ENCODE data around the gene VPS52. TPM values are rescaled to one million over a fixed set of nuclear protein-coding genes. Genes with fewer than 3 reads are reported as not detected.

The VPS52 gene
- total RNA-seq, 1 experiment from 2014 or later, result 58.2 TPM

- TF ChIP-seq POLR2AphosphoS5 (IDR thresholded peaks at IDR 0.05; ENCODE audit: low read depth, low read length), result no peak
Measured at GRCh38 chr6:33259032-33259431, 12.6 kb downstream of the VPS52 start (continued).

GRCh38 chr6:33254591-33254990 lies 17.1 kb downstream of the VPS52 start:
- DNase-seq (ENCODE audit: low read depth, low spot score), result no peak
- Histone ChIP-seq H3K9me3 (ENCODE audit: control insufficient read depth in 1 of 2, insufficient read depth in 1 of 2, low read depth in 1 of 2, low read length in 2 of 2) (no peaks in the 10 kb centered on the region), H3K79me2 (ENCODE audit: insufficient read depth, low read length) (no peaks in the 10 kb centered on the region), H3K4me3 (replicated peaks in 1 of 2; ENCODE audit: low read depth in 1 of 2, low read length in 2 of 2) (no peak overlapping the region), H2AFZ (ENCODE audit: low read depth, low read length, poor library complexity, severe bottlenecking) (no peak overlapping the region), H3K9ac (ENCODE audit: low read length) (no peak overlapping the region), H3K36me3 (ENCODE audit: control insufficient read depth in 1 of 2, insufficient read depth in 2 of 2, low read length in 2 of 2) (no peaks in the 10 kb centered on the region), H3K27me3 (ENCODE audit: insufficient read depth, low read length) (no peaks in the 10 kb centered on the region), H3K9me2 (ENCODE audit: insufficient read depth) (no peaks in the 10 kb centered on the region), H3K27ac (ENCODE audit: low read depth, low read length) (no peak overlapping the region), H3K4me1 (ENCODE audit: control insufficient read depth in 1 of 2, insufficient read depth in 2 of 2, low read length in 2 of 2) (peaks cover 45 to 57% of the 10 kb centered on the region in 2 experiments), H4K20me1 (ENCODE audit: insufficient read depth) (no peaks in the 10 kb centered on the region), H3K4me2 (ENCODE audit: low read length) (no peak overlapping the region)
- ChIA-PET CTCF (interaction anchor here (1.4 kb wide), 1 partner anchor 17 kb away, joined by 5 read pairs; the partner anchor contains the start of genes RPS18 and VPS52), RAD21 (ENCODE audit: low non-redundant PET in 1 of 2, low total read pairs in 2 of 2, uncharacterized antibody in 2 of 2, unreplicated experiment in 2 of 2) (interaction anchor here in 1 of 2 experiments (0.6 kb wide), 1 partner anchor 393 kb away, joined by 7 read pairs; no protein-coding TSS in a partner anchor), POLR2A (interaction anchor here (0.9 to 1.4 kb wide), 4 partner anchors 17 to 283 kb away, joined by 3 to 6 read pairs (median 5); partner anchors contain the start of genes B3GALT4, RPS18 and VPS52)
- no peak for ATAC-seq
- TF ChIP-seq POLR2AphosphoS5 (IDR thresholded peaks at IDR 0.05; ENCODE audit: low read depth, low read length) (no peak), ELF1 (IDR thresholded peaks at IDR 0.05; ENCODE audit: borderline replicate concordance, low read depth) (no peak), EGR1 (IDR thresholded peaks at IDR 0.05; ENCODE audit: low read depth) (no peak), JUND (IDR thresholded peaks at IDR 0.05) (no peak), EZH2phosphoT487 (IDR thresholded peaks at IDR 0.05; ENCODE audit: borderline replicate concordance) (no peak), ZNF274 (IDR thresholded peaks at IDR 0.05; ENCODE audit: low read depth, low read length) (no peak), CBX3 (IDR thresholded peaks at IDR 0.05; ENCODE audit: low read depth) (no peak), TCF7L2 (IDR thresholded peaks at IDR 0.05; ENCODE audit: borderline replicate concordance, extremely low read depth, insufficient read depth, insufficient read length) (no peak), RAD21 (IDR thresholded peaks at IDR 0.05; ENCODE audit: low read depth) (no peak), ZFX (IDR thresholded peaks at IDR 0.05) (no peak), EZH2 (IDR thresholded peaks at IDR 0.05) (no peak), FOSL1 (IDR thresholded peaks at IDR 0.05; ENCODE audit: low read depth) (no peak), SP1 (IDR thresholded peaks at IDR 0.05; ENCODE audit: low read depth) (no peak), CEBPB (IDR thresholded peaks at IDR 0.05; ENCODE audit: low read depth) (no peak), SIN3A (IDR thresholded peaks at IDR 0.05; ENCODE audit: low read depth) (no peak), POLR2A (IDR thresholded peaks at IDR 0.05; ENCODE audit: borderline replicate concordance, extremely low read depth, insufficient read depth, insufficient read length) (no peak)
- TF ChIP-seq, protein P1, sequence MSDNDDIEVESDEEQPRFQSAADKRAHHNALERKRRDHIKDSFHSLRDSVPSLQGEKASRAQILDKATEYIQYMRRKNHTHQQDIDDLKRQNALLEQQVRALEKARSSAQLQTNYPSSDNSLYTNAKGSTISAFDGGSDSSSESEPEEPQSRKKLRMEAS (IDR thresholded peaks at IDR 0.05), result no peak
- TF ChIP-seq, protein P2, sequence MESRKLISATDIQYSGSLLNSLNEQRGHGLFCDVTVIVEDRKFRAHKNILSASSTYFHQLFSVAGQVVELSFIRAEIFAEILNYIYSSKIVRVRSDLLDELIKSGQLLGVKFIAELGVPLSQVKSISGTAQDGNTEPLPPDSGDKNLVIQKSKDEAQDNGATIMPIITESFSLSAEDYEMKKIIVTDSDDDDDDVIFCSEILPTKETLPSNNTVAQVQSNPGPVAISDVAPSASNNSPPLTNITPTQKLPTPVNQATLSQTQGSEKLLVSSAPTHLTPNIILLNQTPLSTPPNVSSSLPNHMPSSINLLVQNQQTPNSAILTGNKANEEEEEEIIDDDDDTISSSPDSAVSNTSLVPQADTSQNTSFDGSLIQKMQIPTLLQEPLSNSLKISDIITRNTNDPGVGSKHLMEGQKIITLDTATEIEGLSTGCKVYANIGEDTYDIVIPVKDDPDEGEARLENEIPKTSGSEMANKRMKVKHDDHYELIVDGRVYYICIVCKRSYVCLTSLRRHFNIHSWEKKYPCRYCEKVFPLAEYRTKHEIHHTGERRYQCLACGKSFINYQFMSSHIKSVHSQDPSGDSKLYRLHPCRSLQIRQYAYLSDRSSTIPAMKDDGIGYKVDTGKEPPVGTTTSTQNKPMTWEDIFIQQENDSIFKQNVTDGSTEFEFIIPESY (IDR thresholded peaks at IDR 0.05; ENCODE audit: extremely low read depth, insufficient replicate concordance, low read length), result no peak
- TF ChIP-seq, protein P3, sequence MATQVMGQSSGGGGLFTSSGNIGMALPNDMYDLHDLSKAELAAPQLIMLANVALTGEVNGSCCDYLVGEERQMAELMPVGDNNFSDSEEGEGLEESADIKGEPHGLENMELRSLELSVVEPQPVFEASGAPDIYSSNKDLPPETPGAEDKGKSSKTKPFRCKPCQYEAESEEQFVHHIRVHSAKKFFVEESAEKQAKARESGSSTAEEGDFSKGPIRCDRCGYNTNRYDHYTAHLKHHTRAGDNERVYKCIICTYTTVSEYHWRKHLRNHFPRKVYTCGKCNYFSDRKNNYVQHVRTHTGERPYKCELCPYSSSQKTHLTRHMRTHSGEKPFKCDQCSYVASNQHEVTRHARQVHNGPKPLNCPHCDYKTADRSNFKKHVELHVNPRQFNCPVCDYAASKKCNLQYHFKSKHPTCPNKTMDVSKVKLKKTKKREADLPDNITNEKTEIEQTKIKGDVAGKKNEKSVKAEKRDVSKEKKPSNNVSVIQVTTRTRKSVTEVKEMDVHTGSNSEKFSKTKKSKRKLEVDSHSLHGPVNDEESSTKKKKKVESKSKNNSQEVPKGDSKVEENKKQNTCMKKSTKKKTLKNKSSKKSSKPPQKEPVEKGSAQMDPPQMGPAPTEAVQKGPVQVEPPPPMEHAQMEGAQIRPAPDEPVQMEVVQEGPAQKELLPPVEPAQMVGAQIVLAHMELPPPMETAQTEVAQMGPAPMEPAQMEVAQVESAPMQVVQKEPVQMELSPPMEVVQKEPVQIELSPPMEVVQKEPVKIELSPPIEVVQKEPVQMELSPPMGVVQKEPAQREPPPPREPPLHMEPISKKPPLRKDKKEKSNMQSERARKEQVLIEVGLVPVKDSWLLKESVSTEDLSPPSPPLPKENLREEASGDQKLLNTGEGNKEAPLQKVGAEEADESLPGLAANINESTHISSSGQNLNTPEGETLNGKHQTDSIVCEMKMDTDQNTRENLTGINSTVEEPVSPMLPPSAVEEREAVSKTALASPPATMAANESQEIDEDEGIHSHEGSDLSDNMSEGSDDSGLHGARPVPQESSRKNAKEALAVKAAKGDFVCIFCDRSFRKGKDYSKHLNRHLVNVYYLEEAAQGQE (IDR thresholded peaks at IDR 0.05; ENCODE audit: low read depth), result no peak
- BruUV-seq (replicated peaks), result no TSS peak
- intact Hi-C loops (cut with micrococcal nuclease), result no loop called here

All from HCT116 (cell line).